ENCODE results near the gene WDR11. TPM values are rescaled to one million over a fixed set of nuclear protein-coding genes. Genes with fewer than 3 reads are reported as not detected.

WDR11 gene
- total and polyA plus RNA-seq, 4 donors: 24.1 to 109 (median 34.5) TPM

GRCh38 chr10:120894556-120894955, 43.4 kb downstream of the WDR11 start:
- Histone ChIP-seq H3K4me1 (ENCODE audit: control insufficient read depth in 5 of 5, insufficient read depth in 5 of 5, low read length in 5 of 5) (no peaks in the 10 kb centered on the region), H3K27me3 (ENCODE audit: control insufficient read depth in 3 of 3, insufficient read depth in 3 of 3, low read length in 2 of 3) (no peaks in the 10 kb centered on the region), H3K4me3 (no peak overlapping the region), H3K27ac (ENCODE audit: low read depth in 1 of 2, low read length in 1 of 2) (no peak overlapping the region), H3K36me3 (ENCODE audit: control insufficient read depth in 4 of 4, insufficient read depth in 4 of 4, low read length in 4 of 4) (peaks cover 15 to 19% (median 17%) of the 10 kb centered on the region in 4 donors), H3K9ac (ENCODE audit: insufficient read depth in 1 of 2, low read length in 2 of 2) (no peak overlapping the region), H3K9me3 (ENCODE audit: control insufficient read depth in 4 of 4, insufficient read depth in 3 of 4, low read length in 3 of 4) (no peaks in the 10 kb centered on the region)
- 92 to 98% methylated on average over 1 of the region's 1 CpG for WGBS, 2 donors
- ATAC-seq (ENCODE audit: insufficient read depth, low FRiP score) (no peak), DNase-seq (no peak)
- no peak for TF ChIP-seq CTCF (IDR thresholded peaks at IDR 0.05; ENCODE audit: control extremely low read depth, extremely low read depth)

- no peak for DNase-seq
- TF ChIP-seq CTCF (IDR thresholded peaks at IDR 0.05; ENCODE audit: control extremely low read depth, extremely low read depth): no peak
- Histone ChIP-seq H3K4me1 (ENCODE audit: control insufficient read depth in 5 of 5, insufficient read depth in 5 of 5, low read length in 5 of 5) (no peaks in the 10 kb centered on the region), H3K9me3 (ENCODE audit: control insufficient read depth in 4 of 4, insufficient read depth in 3 of 4, low read length in 3 of 4) (no peaks in the 10 kb centered on the region), H3K36me3 (ENCODE audit: control insufficient read depth in 4 of 4, insufficient read depth in 4 of 4, low read length in 4 of 4) (peaks cover 12 to 22% (median 14%) of the 10 kb centered on the region in 4 donors), H3K27ac (ENCODE audit: low read depth in 1 of 2, low read length in 1 of 2) (no peak overlapping the region), H3K27me3 (ENCODE audit: control insufficient read depth in 3 of 3, insufficient read depth in 3 of 3, low read length in 2 of 3) (no peaks in the 10 kb centered on the region), H3K4me3 (no peak overlapping the region), H3K9ac (ENCODE audit: insufficient read depth in 1 of 2, low read length in 2 of 2) (no peak overlapping the region)
- WGBS, 2 donors: 52 to 66% methylated on average over 2 of the region's 2 CpGs
- no peak for ATAC-seq (ENCODE audit: insufficient read depth, low FRiP score)
Measured at GRCh38 chr10:120897343-120897742, 46.2 kb downstream of the WDR11 start.

- peaks cover 0 to 9% (median 0%) of the 10 kb centered on the region in 4 donors for H3K9me3 ChIP-seq (ENCODE audit: control insufficient read depth in 4 of 4, insufficient read depth in 3 of 4, low read length in 3 of 4)
Measured at GRCh38 chr10:120905268-120905667, 54.1 kb downstream of the WDR11 start.

More at GRCh38 chr10:120905268-120905667, 54.1 kb downstream of the WDR11 start:
- WGBS, 2 donors: 94 to 97% methylated on average over 9 of the region's 9 CpGs
- no peaks in the 10 kb centered on the region for H3K27me3 ChIP-seq (ENCODE audit: control insufficient read depth in 3 of 3, insufficient read depth in 3 of 3, low read length in 2 of 3)
- no peak for TF ChIP-seq CTCF (IDR thresholded peaks at IDR 0.05; ENCODE audit: control extremely low read depth, extremely low read depth)
- no peak overlapping the region for H3K9ac ChIP-seq (ENCODE audit: insufficient read depth in 1 of 2, low read length in 2 of 2)
- ATAC-seq (ENCODE audit: insufficient read depth, low FRiP score) (no peak), DNase-seq (no peak)
- H3K4me1 ChIP-seq (ENCODE audit: control insufficient read depth in 5 of 5, insufficient read depth in 5 of 5, low read length in 5 of 5): peaks cover 0 to 2% (median 0%) of the 10 kb centered on the region in 5 donors
- peaks cover 43 to 65% (median 47%) of the 10 kb centered on the region in 4 donors for H3K36me3 ChIP-seq (ENCODE audit: control insufficient read depth in 4 of 4, insufficient read depth in 4 of 4, low read length in 4 of 4)
- H3K4me3 ChIP-seq: no peak overlapping the region
- H3K27ac ChIP-seq (ENCODE audit: low read depth in 1 of 2, low read length in 1 of 2): no peak overlapping the region

All from lung (tissue), 12 donors.